Right lobe of liver (tissue), 6 donors: Measurements from ENCODE around the gene PCNX1. TPM values are rescaled to one million over a fixed set of nuclear protein-coding genes. Genes with fewer than 3 reads are reported as not detected.

Experiments
- ATAC-seq, 4 donors: fragments of 200-7000 bp; cut with Tn5 transposase; one replicate each; pipeline ENCODE4 v1.9.1; 2020; ENCODE audit warnings: mild to moderate bottlenecking in 4 of 4, moderate library complexity in 4 of 4
- DNase-seq, 3 donors: peaks; one replicate each; pipeline ENCODE4 v3.0.0-alpha.2; 2020
- H3K27ac ChIP-seq, 3 donors: fragments of 200-600 bp; one replicate each; pipeline ENCODE4 v1.8.0; 2022
- H3K27me3 ChIP-seq, 2 donors: fragments of 200-600 bp; one replicate each; pipeline ENCODE4 v1.8.0; 2022
- H3K36me3 ChIP-seq, 4 donors: fragments of 200-600 bp; sonication (generic) in 1 of 4; one replicate each; pipeline versions ENCODE4 v1.5.1 to v1.8.0; 2017 to 2022; ENCODE audit warnings: control low read depth in 1 of 4
- H3K4me1 ChIP-seq, 4 donors: fragments of 200-600 bp; sonication (generic) in 1 of 4; one replicate each; pipeline versions ENCODE4 v1.5.1 to v1.8.0; 2017 to 2022; ENCODE audit warnings: control low read depth in 1 of 4
- H3K4me3 ChIP-seq, 3 donors: fragments of 200-600 bp; one replicate each; pipeline ENCODE4 v1.8.0; 2022
- H3K9me3 ChIP-seq, 4 donors: fragments of 200-600 bp; sonication (generic) in 1 of 4; one replicate each; pipeline versions ENCODE4 v1.5.1 to v1.8.0; 2017 to 2022; ENCODE audit warnings: control low read depth in 1 of 4
- POLR2A ChIP-seq: fragments of 450-650 bp; IDR thresholded peaks from one replicate; pipeline ENCODE4 v1.6.1; 2017; ENCODE audit warnings: antibody characterized with exemption, mild to moderate bottlenecking
- WGBS: methylation state at CpG from one replicate; pipeline ENCODE4 v1.1.6; 2018; ENCODE audit warnings: low coverage, low lambda C conversion rate; ENCODE audit not compliant: insufficient coverage; ENCODE audit errors: missing lambda C conversion rate; 5-methylcytosine and 5-hydroxymethylcytosine counted together
- intact Hi-C, 2 donors: fragments of 100-400 bp; cut with DNase I; formaldehyde crosslinking; loops; one replicate each; pipeline versions ENCODE4 v1.11.2 to v1.14.1; 2022
- total RNA-seq, 6 experiments: library from RNA; depleted of rRNA in 2 of 6; stranded (reverse); fragments of >200 nt in 2 of 6; fragmentation: NEBNext Ultra II Directional in 3 of 6; extraction: Animal tissue kit (Norgen Biotek cat#: 25700) in 3 of 6; gene quantifications; one replicate each; pipeline versions ENCODE4 v1.1.0 to v1.2.4, GENCODE V29; 2016 to 2023
- TF ChIP-seq, protein P1 (sequence below), 4 donors: fragments of 200-600 bp in 3 of 4; fragments of 450-650 bp in 1 of 4; IDR thresholded peaks; one replicate each; pipeline versions ENCODE4 v1.5.1 to v1.8.0; 2016 to 2022; ENCODE audit warnings: antibody characterized with exemption in 4 of 4, mild to moderate bottlenecking in 2 of 4
- donor health status: DM: no; HTN: yes; CAD: no.
- donor health status: DM: no; HTN: no; CAD: no.
- donor health status: DM: no; HTN: no; CAD: no.
- donor health status: DM: no; HTN: yes; CAD: no.
- donor health status: DM: no; HTN: yes; CAD: no.

Gene PCNX1
- total RNA-seq, 6 experiments from 2014 or later: 25.4 to 33.2 (median 29.3) TPM

- no peak overlapping the region for H3K27ac ChIP-seq
- peak in 3 of 4 donors; percentile 31 to 47 (median 38) for ATAC-seq
- intact Hi-C loops: no loop called here
- H3K27me3 ChIP-seq: no peaks in the 10 kb centered on the region
- WGBS: 53% methylated on average over 5 of the region's 5 CpGs
- TF ChIP-seq POLR2A: no peak
- TF ChIP-seq, protein P1, sequence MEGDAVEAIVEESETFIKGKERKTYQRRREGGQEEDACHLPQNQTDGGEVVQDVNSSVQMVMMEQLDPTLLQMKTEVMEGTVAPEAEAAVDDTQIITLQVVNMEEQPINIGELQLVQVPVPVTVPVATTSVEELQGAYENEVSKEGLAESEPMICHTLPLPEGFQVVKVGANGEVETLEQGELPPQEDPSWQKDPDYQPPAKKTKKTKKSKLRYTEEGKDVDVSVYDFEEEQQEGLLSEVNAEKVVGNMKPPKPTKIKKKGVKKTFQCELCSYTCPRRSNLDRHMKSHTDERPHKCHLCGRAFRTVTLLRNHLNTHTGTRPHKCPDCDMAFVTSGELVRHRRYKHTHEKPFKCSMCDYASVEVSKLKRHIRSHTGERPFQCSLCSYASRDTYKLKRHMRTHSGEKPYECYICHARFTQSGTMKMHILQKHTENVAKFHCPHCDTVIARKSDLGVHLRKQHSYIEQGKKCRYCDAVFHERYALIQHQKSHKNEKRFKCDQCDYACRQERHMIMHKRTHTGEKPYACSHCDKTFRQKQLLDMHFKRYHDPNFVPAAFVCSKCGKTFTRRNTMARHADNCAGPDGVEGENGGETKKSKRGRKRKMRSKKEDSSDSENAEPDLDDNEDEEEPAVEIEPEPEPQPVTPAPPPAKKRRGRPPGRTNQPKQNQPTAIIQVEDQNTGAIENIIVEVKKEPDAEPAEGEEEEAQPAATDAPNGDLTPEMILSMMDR (IDR thresholded peaks at IDR 0.05): no peak
- no peaks in the 10 kb centered on the region for H3K9me3 ChIP-seq
- H3K4me3 ChIP-seq: no peak overlapping the region
- no peaks in the 10 kb centered on the region for H3K4me1 ChIP-seq
- H3K36me3 ChIP-seq: no peaks in the 10 kb centered on the region
- no peak for DNase-seq
These were observed 20.6 kb upstream of the PCNX1 start for GRCh38 chr14:70886421-70887206.

DNA sequence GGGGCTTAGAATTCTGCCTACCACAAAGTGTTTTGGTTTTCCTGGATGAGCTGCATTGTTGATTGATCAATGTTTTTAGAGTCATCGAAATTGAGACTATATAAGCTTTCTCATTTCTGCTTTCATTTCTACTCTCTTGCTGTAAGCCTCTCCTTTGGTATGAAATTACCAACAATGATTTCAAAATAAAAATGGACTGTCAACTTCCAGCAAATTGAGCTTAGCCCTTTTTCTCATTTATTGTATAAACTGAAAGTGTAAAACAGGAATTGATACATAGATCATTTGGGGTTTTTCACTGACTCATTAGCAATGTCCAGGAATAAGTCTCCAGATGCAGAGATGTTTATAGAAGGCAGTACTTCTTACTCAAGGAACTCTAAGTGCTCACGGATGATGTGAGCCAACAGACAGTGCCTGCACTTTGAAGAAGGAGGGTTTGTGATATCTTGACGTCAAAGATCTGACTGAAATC, 20.0 kb upstream of the PCNX1 start:
- TF ChIP-seq POLR2A: no peak
- TF ChIP-seq, protein P1 (IDR thresholded peaks at IDR 0.05): no peak
- 29% methylated on average over 3 of the region's 3 CpGs for WGBS
- no peaks in the 10 kb centered on the region for H3K9me3 ChIP-seq
- intact Hi-C loops: no loop called here
- no peaks in the 10 kb centered on the region for H3K27me3 ChIP-seq
- DNase-seq (no peak), ATAC-seq (peak in 3 of 4 donors; percentile 13 to 38 (median 32))
- no peak overlapping the region for H3K27ac ChIP-seq
- H3K36me3 ChIP-seq: no peaks in the 10 kb centered on the region
- H3K4me1 ChIP-seq: no peaks in the 10 kb centered on the region
- H3K4me3 ChIP-seq: no peak overlapping the region

GRCh38 chr14:70887737-70888499, 19.3 kb upstream of the PCNX1 start:
- DNase-seq (no peak), ATAC-seq (no peak)
- Histone ChIP-seq H3K27me3 (no peaks in the 10 kb centered on the region), H3K27ac (no peak overlapping the region), H3K4me1 (no peaks in the 10 kb centered on the region), H3K4me3 (no peak overlapping the region), H3K36me3 (no peaks in the 10 kb centered on the region), H3K9me3 (no peaks in the 10 kb centered on the region)
- intact Hi-C loops: no loop called here
- WGBS: 68% methylated on average over 3 of the region's 3 CpGs
- TF ChIP-seq POLR2A: no peak
- TF ChIP-seq, protein P1 (IDR thresholded peaks at IDR 0.05): no peak

- no peak for ATAC-seq
- TF ChIP-seq, protein P1 (IDR thresholded peaks at IDR 0.05): no peak
- no peak for TF ChIP-seq POLR2A
- Histone ChIP-seq H3K27ac (no peak overlapping the region), H3K4me1 (no peaks in the 10 kb centered on the region), H3K36me3 (no peaks in the 10 kb centered on the region), H3K27me3 (no peaks in the 10 kb centered on the region), H3K4me3 (no peak overlapping the region), H3K9me3 (no peaks in the 10 kb centered on the region)
- 14% methylated on average over 1 of the region's 1 CpG for WGBS
- intact Hi-C loops: no loop called here
- DNase-seq: no peak
These were observed 18.5 kb upstream of the PCNX1 start for GRCh38 chr14:70888681-70889175.
